K562 (cell line): ENCODE measurements around the gene SPTBN4. TPM values are rescaled to one million over a fixed set of nuclear protein-coding genes. Genes with fewer than 3 reads are reported as not detected.
A peak's percentile ranks its signal among the peaks of the same experiment; 100 is the strongest.

Source experiments
- BCLAF1 ChIP-seq, 2 experiments: fragments of 450-650 bp in 1 of 2; IDR thresholded peaks; 2 replicates each; pipeline ENCODE4 v1.6.1; 2011 to 2017; ENCODE audit warnings: low read depth in 2 of 2, antibody characterized with exemption in 1 of 2, borderline replicate concordance in 1 of 2, low read length in 1 of 2, mild to moderate bottlenecking in 1 of 2, mixed read lengths in 1 of 2; ENCODE audit not compliant: control insufficient read depth in 1 of 2
- BRCA1 ChIP-seq, 2 experiments: fragments of 450-650 bp in 1 of 2; sonication (generic) in 1 of 2; formaldehyde crosslinking in 1 of 2; IDR thresholded peaks; 2 replicates each; pipeline versions ENCODE4 v1.5.0 to v1.6.1; 2017 to 2020; ENCODE audit warnings: mild to moderate bottlenecking in 1 of 2, missing genetic modification reagents in 1 of 2
- CEBPG ChIP-seq, 3 experiments: fragments of 200-800 bp in 1 of 3; sonication (Bioruptor generic) in 1 of 3; sonication (generic) in 1 of 3; formaldehyde crosslinking in 1 of 3; IDR thresholded peaks in 2 of 3; conservative IDR thresholded peaks in 1 of 3; 2 replicates each; pipeline versions ENCODE4 v1.6.1 to v1.8.0; 2016 to 2022; ENCODE audit warnings: missing compliant biosample characterization in 2 of 3, missing genetic modification characterization in 2 of 3, mild to moderate bottlenecking in 1 of 3, missing genetic modification reagents in 1 of 3
- DPF2 ChIP-seq: fragments of 450-650 bp; IDR thresholded peaks from 2 replicates; pipeline ENCODE4 v1.6.1; 2016
- ETV6 ChIP-seq, 3 experiments: fragments of 150-350 bp in 1 of 3; sonication (generic) in 1 of 3; formaldehyde crosslinking in 1 of 3; IDR thresholded peaks; 2 replicates each; pipeline versions ENCODE4 v1.6.1 to v1.8.0; 2014 to 2022; ENCODE audit warnings: borderline replicate concordance in 2 of 3, low read depth in 2 of 3, antibody characterized with exemption in 1 of 3, low read length in 1 of 3, mild to moderate bottlenecking in 1 of 3, missing genetic modification reagents in 1 of 3
- HBP1 ChIP-seq: fragments of 450-650 bp; formaldehyde crosslinking; IDR thresholded peaks from 2 replicates; pipeline ENCODE4 v1.4.0; 2022; ENCODE audit warnings: missing genetic modification characterization
- HLTF ChIP-seq: fragments of 450-650 bp; IDR thresholded peaks from 2 replicates; pipeline ENCODE4 v1.6.1; 2016
- NBN ChIP-seq: fragments of 450-650 bp; IDR thresholded peaks from 2 replicates; pipeline ENCODE4 v1.6.1; 2016; ENCODE audit warnings: low read depth, mild to moderate bottlenecking
- PRDM10 ChIP-seq: fragments of 450-650 bp; IDR thresholded peaks from 2 replicates; pipeline ENCODE4 v1.6.1; 2018; ENCODE audit not compliant: partially characterized antibody
- SMARCA5 ChIP-seq: fragments of 450-650 bp; IDR thresholded peaks from 2 replicates; pipeline ENCODE4 v1.6.1; 2016
- SMC3 ChIP-seq: conservative IDR thresholded peaks from 2 replicates; pipeline ENCODE4 v1.6.1; 2011; ENCODE audit warnings: low read depth, low read length, improper control_type of control experiment; ENCODE audit not compliant: insufficient read depth
- SREBF1 ChIP-seq: fragments of 150-350 bp; IDR thresholded peaks from 2 replicates; pipeline ENCODE4 v1.6.1; 2014; ENCODE audit warnings: antibody characterized with exemption, low read depth, low read length, borderline replicate concordance
- ZNF143 ChIP-seq: sonication (generic); formaldehyde crosslinking; IDR thresholded peaks from 2 replicates; pipeline ENCODE4 v1.9.0; 2022; ENCODE audit warnings: mild to moderate bottlenecking, missing genetic modification reagents
- ZNF512 ChIP-seq: IDR thresholded peaks from 2 replicates; pipeline ENCODE4 v1.6.1; 2016; ENCODE audit warnings: missing genetic modification characterization, missing compliant biosample characterization
- ZNF766 ChIP-seq: fragments of 200-800 bp; sonication (Bioruptor generic); conservative IDR thresholded peaks from 2 replicates; pipeline ENCODE4 v1.6.1; 2016; ENCODE audit warnings: missing genetic modification characterization, missing compliant biosample characterization
- polyA plus RNA-seq, 8 experiments: library from polyadenylated mRNA; depleted of rRNA in 4 of 8; stranded (reverse) in 5 of 8; unstranded in 3 of 8; fragments of >200 nt; fragmentation: Nextera tagmentation in 2 of 8; fragmentation: Illumina TruSeq in 1 of 8; extraction: Ambion mirVana in 2 of 8; extraction: Trizol in 1 of 8; gene quantifications; 2 replicates each; pipeline versions ENCODE4 v1.2.1 to v1.2.3, GENCODE V29; 2011 to 2014; ENCODE audit warnings: inconsistent platforms in 1 of 8, missing spikeins in 1 of 8
- total RNA-seq, 7 experiments: library from RNA; depleted of rRNA in 6 of 7; stranded (reverse); fragments of >200 nt in 6 of 7; fragmentation: Illumina TruSeq in 2 of 7; extraction: Trizol in 2 of 7; gene quantifications; 2 replicates each; pipeline versions ENCODE4 v1.2.1 to v1.2.3, GENCODE V29; 2011 to 2021; ENCODE audit warnings: low replicate concordance in 1 of 7

SPTBN4 gene
- total and polyA plus RNA-seq, 9 of the 15 experiments (the other 6 are each of a cell fraction or from before 2014, with no cell fraction given) = 0.01 to 1.5 (median 0.86) TPM

- TF ChIP-seq PRDM10 (no peak), SREBF1 (no peak), SMARCA5 (peak; percentile 29; the same call in 1 of the 2 replicates), ZNF766 (CRISPR knock-in tag) (no peak), HBP1 (CRISPR knock-in tag) (0 out of 2 replicates have a peak, but pooled peaks have one; percentile 4), ZNF512 (peak; percentile 92), NBN (0 out of 2 replicates have a peak, but pooled peaks have one; percentile 31), CEBPG (CRISPR knock-in tag; IDR thresholded peaks at IDR 0.05) (no peak), CEBPG (tag; conservative IDR thresholded peaks at IDR 0.05 in 1 of 2, IDR thresholded peaks at IDR 0.05 in 1 of 2) (no peak), BRCA1 (IDR thresholded peaks at IDR 0.05) (no peak), BRCA1 (CRISPR knock-in tag; IDR thresholded peaks at IDR 0.05) (no peak), SMC3 (no peak), ZNF143 (CRISPR knock-in tag) (no peak), BCLAF1 (IDR thresholded peaks at IDR 0.05; ENCODE audit: borderline replicate concordance in 1 of 2, control insufficient read depth in 1 of 2, low read depth in 2 of 2, low read length in 1 of 2) (peak in 1 of 2 experiments; percentile 15; a peak in 1 of 4 replicates), ETV6 (IDR thresholded peaks at IDR 0.05; ENCODE audit: borderline replicate concordance in 1 of 2, low read depth in 2 of 2, low read length in 1 of 2) (no peak), ETV6 (CRISPR knock-in tag; IDR thresholded peaks at IDR 0.05; ENCODE audit: borderline replicate concordance) (no peak), HLTF (0 out of 2 replicates have a peak, but pooled peaks have one; percentile 28), DPF2 (peak; percentile 44; the same call in 1 of the 2 replicates)
These were observed 61.8 kb downstream of the SPTBN4 start (continued) for GRCh38 chr19:40528533-40529092.
